ELR (cell line): Measurements from ENCODE around the gene RHOH.
"Not testable (repeated sequence)": the region's sequence is repeated elsewhere in the genome, so short reads cannot be mapped to it uniquely, and the experiment has no call there.

Experiments
- DNase-seq: peaks from one replicate; pipeline ENCODE4 v3.0.0-alpha.2; 2015; ENCODE audit warnings: low read depth

Gene RHOH

GRCh38 chr4:40262077-40262528 lies 65.3 kb downstream of the RHOH start:
- no peak for DNase-seq

GRCh38 chr4:40262861-40263260 lies 66.0 kb downstream of the RHOH start:
- DNase-seq, result no peak

GRCh38 chr4:40264497-40264896 lies 67.7 kb downstream of the RHOH start:
- peak; percentile 52 for DNase-seq

- DNase-seq, result no peak
These were observed 68.4 kb downstream of the RHOH start for GRCh38 chr4:40264995-40265909.

- DNase-seq, result no peak
These were observed 69.1 kb downstream of the RHOH start for GRCh38 chr4:40265910-40266274.

GRCh38 chr4:40269133-40269532 lies 72.3 kb downstream of the RHOH start:
- no peak for DNase-seq

GRCh38 chr4:40270609-40271008 lies 73.8 kb downstream of the RHOH start:
- DNase-seq, result no peak

- no peak for DNase-seq
These were observed 78.4 kb downstream of the RHOH start for GRCh38 chr4:40275065-40275730.

GRCh38 chr4:40276546-40276945 lies 79.7 kb downstream of the RHOH start:
- DNase-seq, result no peak

- DNase-seq, result no peak
These were observed 83.8 kb downstream of the RHOH start for GRCh38 chr4:40280586-40280985.

GRCh38 chr4:40281099-40281498 lies 84.3 kb downstream of the RHOH start:
- DNase-seq, result no peak

- DNase-seq, result no peak
These were observed 85.1 kb downstream of the RHOH start for GRCh38 chr4:40281913-40282312.

- not testable (repeated sequence) for DNase-seq
These were observed 86.0 kb downstream of the RHOH start for GRCh38 chr4:40282857-40283256.

GRCh38 chr4:40283413-40283812 lies 86.6 kb downstream of the RHOH start:
- no peak for DNase-seq

GRCh38 chr4:40283968-40284367 lies 87.1 kb downstream of the RHOH start:
- DNase-seq, result peak; percentile 62

GRCh38 chr4:40285692-40286091 lies 88.9 kb downstream of the RHOH start:
- no peak for DNase-seq

GRCh38 chr4:40288566-40288965 lies 91.7 kb downstream of the RHOH start:
- DNase-seq, result no peak

GRCh38 chr4:40289366-40290188 lies 92.7 kb downstream of the RHOH start:
- DNase-seq, result peak; percentile 68

- DNase-seq, result peak; percentile 83
These were observed 93.9 kb downstream of the RHOH start for GRCh38 chr4:40290611-40291186.

GRCh38 chr4:40292313-40292759 lies 95.5 kb downstream of the RHOH start:
- peak; percentile 73 for DNase-seq

- DNase-seq, result no peak
These were observed 97.5 kb downstream of the RHOH start for GRCh38 chr4:40294339-40294738.

GRCh38 chr4:40295030-40295429 lies 98.2 kb downstream of the RHOH start:
- DNase-seq, result not testable (repeated sequence)
